B cell (primary cell): Measurements from ENCODE around the gene ACAP2. TPM values are rescaled to one million over a fixed set of nuclear protein-coding genes. Genes with fewer than 3 reads are reported as not detected.

ENCODE experiments used
- ATAC-seq: fragments of 200-7000 bp; cut with Tn5 transposase; one replicate; pipeline ENCODE4 v1.10.0; 2021; ENCODE audit warnings: low read depth, mild to moderate bottlenecking, moderate number of reproducible peaks, moderate library complexity
- CTCF ChIA-PET: fragments of 350-600 bp; sonication (Branson Sonifier 250); formaldehyde crosslinking; loops from one replicate; lab custom pipeline; 2021; ENCODE audit warnings: antibody characterized with exemption, inconsistent platforms; lab: Charles Lee
- POLR2A ChIA-PET: fragments of 350-600 bp; sonication (Branson Sonifier 250); formaldehyde crosslinking; loops from one replicate; lab custom pipeline; 2021; ENCODE audit warnings: antibody characterized with exemption; lab: Charles Lee
- DNase-seq: peaks from one replicate; pipeline ENCODE4 v3.0.0; 2013
- H2AFZ ChIP-seq: 2 replicates; pipeline ENCODE4 v1.6.1; 2012; ENCODE audit warnings: mild to moderate bottlenecking, low read depth, low read length; ENCODE audit not compliant: insufficient read depth, poor library complexity, severe bottlenecking
- H3K27ac ChIP-seq, 2 donors: 1 replicate in 1 of 2; 2 replicates in 1 of 2; pipeline ENCODE4 v1.5.1; 2012 to 2013; ENCODE audit warnings: low read length in 2 of 2, mild to moderate bottlenecking in 2 of 2, moderate library complexity in 1 of 2
- H3K27me3 ChIP-seq, 4 experiments: fragments of 200-600 bp in 1 of 4; sonication (generic) in 1 of 4; replicated peaks in 1 of 4; 1 replicate in 2 of 4; 2 replicates in 2 of 4; pipeline versions ENCODE4 v1.6.1 to v1.7.0; 2013 to 2016; ENCODE audit warnings: low read length in 3 of 4, mild to moderate bottlenecking in 2 of 4, mixed read lengths in 1 of 4, moderate library complexity in 1 of 4; ENCODE audit not compliant: insufficient read depth in 4 of 4, control insufficient read depth in 3 of 4; ENCODE audit errors: control extremely low read depth in 1 of 4
- H3K36me3 ChIP-seq, 2 experiments: replicated peaks in 1 of 2; 1 replicate in 1 of 2; 2 replicates in 1 of 2; pipeline versions ENCODE4 v1.6.1 to v1.7.1; 2013; ENCODE audit warnings: low read length in 1 of 2; ENCODE audit not compliant: insufficient read depth in 2 of 2, control insufficient read depth in 1 of 2; ENCODE audit errors: control extremely low read depth in 1 of 2, extremely low read depth in 1 of 2
- H3K4me1 ChIP-seq, 2 donors: fragments of 200-600 bp in 1 of 2; sonication (generic) in 1 of 2; 1 replicate in 1 of 2; 2 replicates in 1 of 2; pipeline versions ENCODE4 v1.5.1 to v1.6.1; 2013 to 2017; ENCODE audit warnings: low read length in 2 of 2; ENCODE audit not compliant: control insufficient read depth in 2 of 2, insufficient read depth in 2 of 2
- H3K4me2 ChIP-seq: replicated peaks from 2 replicates; pipeline ENCODE3; 2012; ENCODE audit warnings: mild to moderate bottlenecking, low read depth, low read length; ENCODE audit not compliant: poor library complexity, severe bottlenecking
- H3K4me3 ChIP-seq, 5 experiments: fragments of 200-600 bp in 1 of 5; sonication (generic) in 1 of 5; 1 replicate in 3 of 5; 2 replicates in 2 of 5; pipeline versions ENCODE4 v1.5.1 to v1.7.0; 2011 to 2016; ENCODE audit warnings: low read length in 4 of 5, mild to moderate bottlenecking in 4 of 5, low read depth in 2 of 5, control low read depth in 1 of 5, moderate library complexity in 1 of 5; ENCODE audit not compliant: insufficient read depth in 1 of 5; ENCODE audit errors: control extremely low read depth in 1 of 5, extremely low read depth in 1 of 5
- H3K79me2 ChIP-seq: fragments of 200-600 bp; sonication (generic); one replicate; pipeline ENCODE4 v1.6.0; 2016; ENCODE audit warnings: low read length; ENCODE audit not compliant: control insufficient read depth, insufficient read depth
- H3K9ac ChIP-seq: fragments of 200-600 bp; sonication (generic); 2 replicates; pipeline ENCODE4 v1.6.1; 2017; ENCODE audit warnings: mild to moderate bottlenecking, low read length, moderate library complexity
- H3K9me3 ChIP-seq, 3 donors: one replicate each; pipeline versions ENCODE4 v1.6.1 to v1.7.1; 2013; ENCODE audit warnings: low read length in 2 of 3; ENCODE audit not compliant: control insufficient read depth in 2 of 3, insufficient read depth in 1 of 3; ENCODE audit errors: control extremely low read depth in 1 of 3
- H4K20me1 ChIP-seq: 2 replicates; pipeline ENCODE4 v1.6.0; 2012; ENCODE audit warnings: mild to moderate bottlenecking, low read length; ENCODE audit not compliant: insufficient read depth, control insufficient read depth, poor library complexity, severe bottlenecking
- H3K27ac Mint-ChIP-seq: one replicate; pipeline ENCODE4 v1.8.0; 2021; ENCODE audit warnings: mixed read lengths
- H3K27me3 Mint-ChIP-seq: one replicate; pipeline ENCODE4 v1.8.0; 2021; ENCODE audit warnings: mixed read lengths
- H3K4me1 Mint-ChIP-seq: one replicate; pipeline ENCODE4 v1.8.0; 2021; ENCODE audit warnings: mixed read lengths
- H3K4me3 Mint-ChIP-seq: one replicate; pipeline ENCODE4 v1.8.0; 2021; ENCODE audit warnings: mixed read lengths
- H3K9me3 Mint-ChIP-seq: one replicate; pipeline ENCODE4 v1.8.0; 2022; ENCODE audit warnings: mixed read lengths; ENCODE audit not compliant: insufficient read depth
- CTCF ChIP-seq: fragments of 200-600 bp; IDR thresholded peaks from one replicate; pipeline ENCODE4 v1.8.0; 2022; ENCODE audit warnings: antibody characterized with exemption, mild to moderate bottlenecking
- EZH2 ChIP-seq: IDR thresholded peaks from 2 replicates; pipeline ENCODE4 v1.6.1; 2012; ENCODE audit warnings: borderline replicate concordance, low read depth, mild to moderate bottlenecking, moderate library complexity, low read length; ENCODE audit not compliant: insufficient read depth, poor library complexity, severe bottlenecking
- WGBS: methylation state at CpG from one replicate; pipeline ENCODE4 v1.1.5; 2013; ENCODE audit warnings: missing lambda C conversion rate; ENCODE audit not compliant: insufficient coverage; 5-methylcytosine and 5-hydroxymethylcytosine counted together
- intact Hi-C: fragments of 100-400 bp; cut with micrococcal nuclease; formaldehyde crosslinking; loops from one replicate; pipeline ENCODE4 v1.10.0; 2022
- polyA plus RNA-seq: library from polyadenylated mRNA; depleted of rRNA; stranded (reverse); fragments of >200 nt; gene quantifications from 2 replicates; pipeline ENCODE4 v1.2.3, GENCODE V29; 2012
- total RNA-seq, 2 donors: library from RNA; stranded (reverse); fragments of 120-200 nt in 1 of 2; gene quantifications; 1 replicate in 1 of 2; 2 replicates in 1 of 2; pipeline versions ENCODE4 v1.2.3 to v1.2.4, GENCODE V29; 2013 to 2022

Gene ACAP2
- total and polyA plus RNA-seq, 2 donors (not counting 1 experiment from before 2014, with no cell fraction given), result 18.6 to 113 TPM

DNA sequence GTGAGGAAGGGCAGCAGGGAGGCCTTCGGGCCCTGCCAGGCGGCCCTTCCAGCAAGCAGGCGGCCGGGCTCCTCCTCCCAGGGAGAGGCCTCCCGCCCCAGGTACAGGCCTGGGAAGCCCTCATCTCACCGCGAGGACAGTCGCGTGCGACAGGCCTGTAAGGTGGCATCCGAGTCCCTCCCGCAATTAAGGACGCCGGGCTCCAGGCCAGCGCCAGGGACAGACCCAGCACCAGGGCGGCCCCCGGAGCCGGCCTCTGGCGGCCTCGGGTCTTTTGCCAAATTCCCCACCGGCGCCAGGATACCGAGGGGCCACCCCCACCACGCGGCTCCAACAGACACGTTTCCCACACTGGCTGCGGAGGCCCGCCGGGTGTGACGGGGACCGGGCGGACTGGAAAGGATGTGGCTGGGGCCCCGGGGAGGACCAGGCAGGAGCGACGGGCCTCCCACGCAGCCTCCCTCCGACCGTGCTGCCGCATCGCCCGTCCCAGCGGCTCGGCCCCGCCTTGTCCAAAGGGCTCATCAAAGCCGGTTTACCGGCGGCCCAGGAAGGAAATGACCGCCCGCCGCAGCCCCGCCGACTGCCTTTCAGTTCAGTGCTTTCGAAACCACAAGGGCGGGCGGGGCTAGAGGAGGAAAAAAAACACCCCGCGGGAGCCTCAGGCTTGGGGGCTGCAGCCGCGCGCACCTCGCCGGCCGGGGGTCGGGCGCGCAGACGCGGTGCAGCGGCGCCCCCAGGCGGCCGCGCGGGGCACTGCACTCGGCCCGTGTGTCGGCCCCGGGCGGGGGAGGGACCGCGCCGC, 183.1 kb downstream of the ACAP2 start:
- ChIA-PET CTCF (interaction anchor here (1.0 to 3.9 kb wide), 15 partner anchors 11 to 588 kb away, joined by 3 to 68 read pairs (median 8); partner anchors contain the start of genes LSG1 and XXYLT1), POLR2A (interaction anchor here (1.2 to 1.4 kb wide), 5 partner anchors 101 to 588 kb away, joined by 3 to 8 read pairs (median 7); partner anchors contain the start of genes FAM43A and LSG1)
- Mint-ChIP-seq H3K27ac (peak overlapping the region; percentile 92), H3K27me3 (no peaks in the 10 kb centered on the region), H3K9me3 (no peaks in the 10 kb centered on the region), H3K4me1 (peaks cover 19% of the 10 kb centered on the region), H3K4me3 (peak overlapping the region; percentile 74)
- no peaks in the 10 kb centered on the region for H4K20me1 ChIP-seq
- peaks cover 16 to 23% of the 10 kb centered on the region in 2 donors for H3K4me1 ChIP-seq
- H3K36me3 ChIP-seq, result no peaks in the 10 kb centered on the region
- H3K4me2 ChIP-seq, result peak overlapping the region; percentile 100
- 6% methylated on average over 82 of the region's 82 CpGs for WGBS
- H3K9me3 ChIP-seq, result no peaks in the 10 kb centered on the region
- peak overlapping the region; percentile 78 to 87 for H3K27ac ChIP-seq
- H2AFZ ChIP-seq, result peak overlapping the region; percentile 81
- TF ChIP-seq CTCF (peak; percentile 73), EZH2 (no peak)
- peak overlapping the region in 4 of 5 experiments; percentile 63 to 89 (median 72) for H3K4me3 ChIP-seq
- intact Hi-C loops, result loop anchor here (1.0 to 5.0 kb wide), 8 partner anchors 12 to 773 kb away; partner anchors contain the start of genes ATP13A3, LSG1 and XXYLT1
- H3K9ac ChIP-seq, result peak overlapping the region; percentile 82
- peak; percentile 95 for DNase-seq
- ATAC-seq, result peak; percentile 90
- H3K79me2 ChIP-seq, result peaks cover 6% of the 10 kb centered on the region
- no peaks in the 10 kb centered on the region for H3K27me3 ChIP-seq
